ENCODE measurements around the gene C9orf50. TPM values are rescaled to one million over a fixed set of nuclear protein-coding genes. Genes with fewer than 3 reads are reported as not detected.

Gene C9orf50
- total and polyA plus RNA-seq, 7 donors, result not detected

DNA sequence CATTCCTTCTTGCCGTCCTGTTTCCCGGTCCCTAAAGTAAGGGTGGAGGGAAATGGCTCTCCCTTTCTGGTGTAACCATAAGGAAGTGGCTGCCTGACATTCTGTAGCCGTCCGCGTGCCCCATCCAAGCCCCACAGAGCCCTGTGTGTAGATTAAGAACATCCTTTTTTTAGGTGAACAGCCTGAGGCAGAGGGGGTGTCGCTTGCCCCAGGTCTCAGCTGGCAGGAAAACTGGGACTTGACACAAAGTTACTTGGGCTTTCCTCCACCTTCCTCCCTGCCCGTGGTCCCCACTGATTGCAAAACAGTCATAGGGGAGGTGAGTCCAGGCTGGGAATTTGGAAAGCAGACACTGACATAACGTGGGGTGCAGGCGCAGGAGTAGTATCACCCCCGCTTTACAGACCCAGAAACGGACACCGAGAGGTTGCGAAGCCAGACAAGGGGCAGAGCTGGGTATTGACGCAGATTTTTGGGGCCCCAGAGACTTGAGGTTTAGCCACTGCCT lies 22.8 kb downstream of the C9orf50 start:
- no peak for DNase-seq
- Histone ChIP-seq H3K4me1 (peaks cover 17% of the 10 kb centered on the region), H3K27me3 (ENCODE audit: insufficient read depth in 3 of 3, low read length in 2 of 3) (peaks cover 0 to 3% (median 3%) of the 10 kb centered on the region in 3 donors), H3K4me3 (peak overlapping the region; percentile 66), H3K36me3 (ENCODE audit: insufficient read depth in 1 of 2, low read depth in 1 of 2) (no peaks in the 10 kb centered on the region), H3K9me3 (no peaks in the 10 kb centered on the region), H3K27ac (peak overlapping the region; percentile 68)
- WGBS, 3 donors, result 71 to 80% (median 79%) methylated on average over 14 of the region's 14 CpGs
- intact Hi-C loops (cut with DNase I), result no loop called here
- no peak for ATAC-seq
- no peak for TF ChIP-seq CTCF (IDR thresholded peaks at IDR 0.05)

- peaks cover 17% of the 10 kb centered on the region for H3K4me1 ChIP-seq
- peak; percentile 64 to 81 (median 76) for ATAC-seq
- no peaks in the 10 kb centered on the region for H3K9me3 ChIP-seq
- 9 to 14% (median 13%) methylated on average over 33 to 57 of the region's 57 CpGs for WGBS, 3 donors
- H3K36me3 ChIP-seq (ENCODE audit: insufficient read depth in 1 of 2, low read depth in 1 of 2), result no peaks in the 10 kb centered on the region
- peaks cover 0 to 3% (median 3%) of the 10 kb centered on the region in 3 donors for H3K27me3 ChIP-seq (ENCODE audit: insufficient read depth in 3 of 3, low read length in 2 of 3)
- no peak for TF ChIP-seq CTCF (IDR thresholded peaks at IDR 0.05)
- H3K27ac ChIP-seq, result peak overlapping the region; percentile 68
- intact Hi-C loops (cut with DNase I), result no loop called here
- H3K4me3 ChIP-seq, result peak overlapping the region; percentile 66
- peak; percentile 75 to 83 for DNase-seq
Measured at GRCh38 chr9:129597355-129598088, 23.4 kb downstream of the C9orf50 start.

- WGBS, 3 donors, result 30 to 53% (median 44%) methylated on average over 21 to 33 of the region's 33 CpGs
Measured at GRCh38 chr9:129596541-129597331, 24.2 kb downstream of the C9orf50 start.

GRCh38 chr9:129595903-129596540 lies 24.9 kb downstream of the C9orf50 start:
- TF ChIP-seq CTCF (IDR thresholded peaks at IDR 0.05), result no peak
- no peak for DNase-seq
- ATAC-seq, result no peak
- Histone ChIP-seq H3K27ac (peak overlapping the region; percentile 68), H3K4me1 (peaks cover 17% of the 10 kb centered on the region), H3K27me3 (ENCODE audit: insufficient read depth in 3 of 3, low read length in 2 of 3) (peaks cover 0 to 3% (median 3%) of the 10 kb centered on the region in 3 donors), H3K36me3 (ENCODE audit: insufficient read depth in 1 of 2, low read depth in 1 of 2) (no peaks in the 10 kb centered on the region), H3K4me3 (no peak overlapping the region), H3K9me3 (no peaks in the 10 kb centered on the region)
- WGBS, 3 donors, result 79 to 82% (median 80%) methylated on average over 6 of the region's 6 CpGs
- intact Hi-C loops (cut with DNase I), result no loop called here

More at GRCh38 chr9:129596541-129597331, 24.2 kb downstream of the C9orf50 start:
- peaks cover 0 to 3% (median 3%) of the 10 kb centered on the region in 3 donors for H3K27me3 ChIP-seq (ENCODE audit: insufficient read depth in 3 of 3, low read length in 2 of 3)
- intact Hi-C loops (cut with DNase I), result no loop called here
- no peaks in the 10 kb centered on the region for H3K36me3 ChIP-seq (ENCODE audit: insufficient read depth in 1 of 2, low read depth in 1 of 2)
- peaks cover 17% of the 10 kb centered on the region for H3K4me1 ChIP-seq
- peak; percentile 36 to 69 (median 58) for ATAC-seq
- H3K27ac ChIP-seq, result peak overlapping the region; percentile 68
- TF ChIP-seq CTCF (IDR thresholded peaks at IDR 0.05), result no peak
- H3K4me3 ChIP-seq, result peak overlapping the region; percentile 66
- DNase-seq, result peak; percentile 67 to 78
- no peaks in the 10 kb centered on the region for H3K9me3 ChIP-seq
